Astrocyte (in vitro differentiated cells and primary cell): ENCODE measurements around the gene HGS.

ENCODE experiments used
- EZH2 ChIP-seq: IDR thresholded peaks from 2 replicates; pipeline ENCODE4 v1.6.1; 2012; ENCODE audit warnings: mild to moderate bottlenecking, low read length, inconsistent platforms; ENCODE audit not compliant: insufficient read depth
- TF ChIP-seq, protein P1 (sequence below): IDR thresholded peaks from 2 replicates; pipeline ENCODE4 v1.5.1; 2011; ENCODE audit warnings: low read depth, mild to moderate bottlenecking, inconsistent platforms, low read length, moderate library complexity; ENCODE audit not compliant: insufficient read depth

GRCh38 chr17:81702934-81703746 is 19.3 kb downstream of the HGS start, which contains the start of gene MRPL12:
- TF ChIP-seq, protein P1, sequence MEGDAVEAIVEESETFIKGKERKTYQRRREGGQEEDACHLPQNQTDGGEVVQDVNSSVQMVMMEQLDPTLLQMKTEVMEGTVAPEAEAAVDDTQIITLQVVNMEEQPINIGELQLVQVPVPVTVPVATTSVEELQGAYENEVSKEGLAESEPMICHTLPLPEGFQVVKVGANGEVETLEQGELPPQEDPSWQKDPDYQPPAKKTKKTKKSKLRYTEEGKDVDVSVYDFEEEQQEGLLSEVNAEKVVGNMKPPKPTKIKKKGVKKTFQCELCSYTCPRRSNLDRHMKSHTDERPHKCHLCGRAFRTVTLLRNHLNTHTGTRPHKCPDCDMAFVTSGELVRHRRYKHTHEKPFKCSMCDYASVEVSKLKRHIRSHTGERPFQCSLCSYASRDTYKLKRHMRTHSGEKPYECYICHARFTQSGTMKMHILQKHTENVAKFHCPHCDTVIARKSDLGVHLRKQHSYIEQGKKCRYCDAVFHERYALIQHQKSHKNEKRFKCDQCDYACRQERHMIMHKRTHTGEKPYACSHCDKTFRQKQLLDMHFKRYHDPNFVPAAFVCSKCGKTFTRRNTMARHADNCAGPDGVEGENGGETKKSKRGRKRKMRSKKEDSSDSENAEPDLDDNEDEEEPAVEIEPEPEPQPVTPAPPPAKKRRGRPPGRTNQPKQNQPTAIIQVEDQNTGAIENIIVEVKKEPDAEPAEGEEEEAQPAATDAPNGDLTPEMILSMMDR: no peak
- no peak for TF ChIP-seq EZH2
